ENCODE results near the gene TPRX2.
"Not testable (repeated sequence)": the region's sequence is repeated elsewhere in the genome, so short reads cannot be mapped to it uniquely, and the experiment has no call there.

The TPRX2 gene

GRCh38 chr19:47860602-47861297 lies 1.7 kb downstream of the TPRX2 start:
- TF ChIP-seq CTCF (IDR thresholded peaks at IDR 0.05; ENCODE audit: insufficient read depth, low read length, missing control alignments): no peak
- CTCF ChIA-PET: interaction anchor here (4.8 kb wide), 1 partner anchor 14 kb away, joined by 43 read pairs; no protein-coding TSS in a partner anchor
- DNase-seq (ENCODE audit: low read depth, low spot score): no peak
- H3K4me3 ChIP-seq (ENCODE audit: low read depth, low read length): no peak overlapping the region
- POLR2A ChIA-PET: no interaction called here

GRCh38 chr19:47861630-47862029 lies 2.6 kb downstream of the TPRX2 start:
- POLR2A ChIA-PET: no interaction called here
- H3K4me3 ChIP-seq (ENCODE audit: low read depth, low read length): no peak overlapping the region
- no peak for DNase-seq (ENCODE audit: low read depth, low spot score)
- TF ChIP-seq CTCF (IDR thresholded peaks at IDR 0.05; ENCODE audit: insufficient read depth, low read length, missing control alignments): no peak
- CTCF ChIA-PET: interaction anchor here (2.6 to 4.8 kb wide), 2 partner anchors 15 to 148 kb away, joined by 19 to 43 read pairs; partner anchors contain the start of gene EHD2

GRCh38 chr19:47863514-47863936 lies 4.5 kb downstream of the TPRX2 start:
- ChIA-PET CTCF (interaction anchor here (0.6 to 4.8 kb wide), 34 partner anchors 8 to 155 kb away, joined by 3 to 43 read pairs (median 5); partner anchors contain the start of gene EHD2), POLR2A (no interaction called here)
- TF ChIP-seq CTCF (IDR thresholded peaks at IDR 0.05; ENCODE audit: insufficient read depth, low read length, missing control alignments): peak; percentile 95
- H3K4me3 ChIP-seq (ENCODE audit: low read depth, low read length): no peak overlapping the region
- DNase-seq (ENCODE audit: low read depth, low spot score): no peak

GRCh38 chr19:47865166-47865565 lies 6.1 kb downstream of the TPRX2 start:
- DNase-seq (ENCODE audit: low read depth, low spot score): no peak
- CTCF ChIA-PET: interaction anchor here (2.4 to 5.1 kb wide), 6 partner anchors 10 to 99 kb away, joined by 7 to 43 read pairs (median 26); no protein-coding TSS in a partner anchor
- POLR2A ChIA-PET: no interaction called here
- no peak for TF ChIP-seq CTCF (IDR thresholded peaks at IDR 0.05; ENCODE audit: insufficient read depth, low read length, missing control alignments)
- H3K4me3 ChIP-seq (ENCODE audit: low read depth, low read length): no peak overlapping the region

- no peak for DNase-seq (ENCODE audit: low read depth, low spot score)
- CTCF ChIA-PET: interaction anchor here (1.0 to 1.3 kb wide), 2 partner anchors 10 to 15 kb away, joined by 5 read pairs; no protein-coding TSS in a partner anchor
Observed at GRCh38 chr19:47878906-47879305, 19.9 kb downstream of the TPRX2 start.

GRCh38 chr19:47879385-47879784 lies 20.4 kb downstream of the TPRX2 start:
- not testable (repeated sequence) for DNase-seq (ENCODE audit: low read depth, low spot score)
- CTCF ChIA-PET: interaction anchor here (0.9 to 2.1 kb wide), 3 partner anchors 11 to 16 kb away, joined by 3 to 7 read pairs (median 5); no protein-coding TSS in a partner anchor

More at GRCh38 chr19:47878906-47879305, 19.9 kb downstream of the TPRX2 start:
- POLR2A ChIA-PET: no interaction called here
- no peak for TF ChIP-seq CTCF (IDR thresholded peaks at IDR 0.05; ENCODE audit: insufficient read depth, low read length, missing control alignments)
- H3K4me3 ChIP-seq (ENCODE audit: low read depth, low read length): no peak overlapping the region

More at GRCh38 chr19:47879385-47879784, 20.4 kb downstream of the TPRX2 start:
- POLR2A ChIA-PET; H3K4me3 ChIP-seq (ENCODE audit: low read depth, low read length): not testable (repeated sequence)

Data from AG04449 (cell line).